Stomach smooth muscle (tissue), 2 donors: ENCODE data around the gene STAT6.
A peak's percentile ranks its signal among the peaks of the same experiment; 100 is the strongest.

ENCODE experiments used
- H3K27ac ChIP-seq: one replicate; pipeline ENCODE4 v1.7.0; 2013; ENCODE audit warnings: mild to moderate bottlenecking, low read length, inconsistent platforms
- H3K27me3 ChIP-seq, 2 donors: one replicate each; pipeline ENCODE4 v1.7.0; 2013; ENCODE audit warnings: low read length in 2 of 2; ENCODE audit not compliant: insufficient read depth in 2 of 2, control insufficient read depth in 1 of 2
- H3K36me3 ChIP-seq, 2 donors: one replicate each; pipeline ENCODE4 v1.7.0; 2013; ENCODE audit warnings: low read length in 2 of 2; ENCODE audit not compliant: control insufficient read depth in 2 of 2, insufficient read depth in 2 of 2
- H3K4me1 ChIP-seq: one replicate; pipeline ENCODE4 v1.7.0; 2013; ENCODE audit warnings: low read length; ENCODE audit not compliant: control insufficient read depth, insufficient read depth
- H3K4me3 ChIP-seq, 2 donors: one replicate each; pipeline ENCODE4 v1.7.0; 2013; ENCODE audit warnings: low read length in 2 of 2
- H3K9ac ChIP-seq, 2 donors: one replicate each; pipeline ENCODE4 v1.7.0; 2013; ENCODE audit warnings: low read length in 2 of 2, mild to moderate bottlenecking in 1 of 2
- H3K9me3 ChIP-seq, 2 donors: one replicate each; pipeline ENCODE4 v1.7.0; 2013; ENCODE audit warnings: low read length in 2 of 2; ENCODE audit not compliant: control insufficient read depth in 2 of 2
- donor health status: healthy.
- donor health status: Pancreatic carcinoma.

Gene STAT6

GRCh38 chr12:57111031-57111734 is at the start of gene STAT6:
STAT6 (minus strand) TSS chr12:57111362; CDS start chr12:57108278, 3,084 bp downstream.
- Histone ChIP-seq H3K4me3 (peak within 1 kb of the TSS; percentile 77 to 96), H3K27me3 (no peaks in the 10 kb centered on the region), H3K9ac (peak within 1 kb of the TSS; percentile 96 to 98), H3K27ac (peak within 1 kb of the TSS; percentile 100), H3K9me3 (no peaks in the 10 kb centered on the region), H3K4me1 (peaks cover 49% of the 10 kb centered on the region), H3K36me3 (peaks cover 11 to 14% of the 10 kb centered on the region in 2 donors)

GRCh38 chr12:57160741-57161140 is 49.6 kb upstream of the STAT6 start:
- Histone ChIP-seq H3K9me3 (no peaks in the 10 kb centered on the region), H3K4me1 (peaks cover 15% of the 10 kb centered on the region), H3K27ac (no peak overlapping the region), H3K9ac (no peak overlapping the region), H3K27me3 (no peaks in the 10 kb centered on the region), H3K4me3 (no peak overlapping the region), H3K36me3 (peaks cover 61 to 71% of the 10 kb centered on the region in 2 donors)

DNA sequence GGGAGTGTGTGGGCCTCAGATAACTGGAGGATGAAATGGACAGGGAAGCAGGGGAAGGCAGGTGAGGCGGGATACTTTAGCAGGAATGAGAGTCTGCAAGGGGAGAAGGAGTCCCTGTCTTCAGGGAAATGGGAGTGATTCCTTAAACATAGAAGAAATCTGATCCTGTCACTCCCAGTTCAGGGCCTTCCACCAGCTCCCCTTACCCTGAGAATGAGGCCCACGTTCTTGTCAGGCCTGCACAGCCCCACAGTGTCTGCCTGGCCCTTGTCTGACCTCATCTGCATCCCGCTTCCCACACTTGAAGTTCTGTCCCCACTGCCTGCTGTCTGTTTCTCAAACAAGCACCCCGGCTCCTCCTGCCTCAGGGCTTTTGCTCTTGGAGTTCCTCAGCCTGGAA is 48.9 kb upstream of the STAT6 start:
- H3K4me1 ChIP-seq, result peaks cover 15% of the 10 kb centered on the region
- no peak overlapping the region for H3K9ac ChIP-seq
- H3K27me3 ChIP-seq, result no peaks in the 10 kb centered on the region
- peaks cover 58 to 72% of the 10 kb centered on the region in 2 donors for H3K36me3 ChIP-seq
- no peaks in the 10 kb centered on the region for H3K9me3 ChIP-seq
- H3K27ac ChIP-seq, result no peak overlapping the region
- H3K4me3 ChIP-seq, result no peak overlapping the region

GRCh38 chr12:57159311-57159710 is 48.1 kb upstream of the STAT6 start:
- peaks cover 61 to 74% of the 10 kb centered on the region in 2 donors for H3K36me3 ChIP-seq
- H3K27ac ChIP-seq, result no peak overlapping the region
- no peaks in the 10 kb centered on the region for H3K27me3 ChIP-seq
- peaks cover 15% of the 10 kb centered on the region for H3K4me1 ChIP-seq
- H3K9ac ChIP-seq, result no peak overlapping the region
- H3K4me3 ChIP-seq, result no peak overlapping the region
- H3K9me3 ChIP-seq, result no peaks in the 10 kb centered on the region

- H3K27ac ChIP-seq, result no peak overlapping the region
- peaks cover 64 to 80% of the 10 kb centered on the region in 2 donors for H3K36me3 ChIP-seq
- peaks cover 15% of the 10 kb centered on the region for H3K4me1 ChIP-seq
Measured at GRCh38 chr12:57158665-57159064, 47.5 kb upstream of the STAT6 start.

GRCh38 chr12:57158186-57158585 is 47.0 kb upstream of the STAT6 start:
- Histone ChIP-seq H3K4me3 (no peak overlapping the region), H3K27me3 (no peaks in the 10 kb centered on the region), H3K9me3 (no peaks in the 10 kb centered on the region), H3K36me3 (peaks cover 64 to 80% of the 10 kb centered on the region in 2 donors), H3K27ac (no peak overlapping the region), H3K4me1 (peaks cover 16% of the 10 kb centered on the region), H3K9ac (no peak overlapping the region)

More at GRCh38 chr12:57158665-57159064, 47.5 kb upstream of the STAT6 start:
- H3K4me3 ChIP-seq, result no peak overlapping the region
- H3K27me3 ChIP-seq, result no peaks in the 10 kb centered on the region
- no peak overlapping the region for H3K9ac ChIP-seq
- no peaks in the 10 kb centered on the region for H3K9me3 ChIP-seq

GRCh38 chr12:57157588-57158173 is 46.5 kb upstream of the STAT6 start:
- no peak overlapping the region for H3K4me3 ChIP-seq
- H3K27ac ChIP-seq, result no peak overlapping the region
- H3K4me1 ChIP-seq, result peaks cover 21% of the 10 kb centered on the region
- H3K36me3 ChIP-seq, result peaks cover 64 to 76% of the 10 kb centered on the region in 2 donors
- H3K9me3 ChIP-seq, result no peaks in the 10 kb centered on the region
- H3K27me3 ChIP-seq, result no peaks in the 10 kb centered on the region
- H3K9ac ChIP-seq, result no peak overlapping the region

DNA sequence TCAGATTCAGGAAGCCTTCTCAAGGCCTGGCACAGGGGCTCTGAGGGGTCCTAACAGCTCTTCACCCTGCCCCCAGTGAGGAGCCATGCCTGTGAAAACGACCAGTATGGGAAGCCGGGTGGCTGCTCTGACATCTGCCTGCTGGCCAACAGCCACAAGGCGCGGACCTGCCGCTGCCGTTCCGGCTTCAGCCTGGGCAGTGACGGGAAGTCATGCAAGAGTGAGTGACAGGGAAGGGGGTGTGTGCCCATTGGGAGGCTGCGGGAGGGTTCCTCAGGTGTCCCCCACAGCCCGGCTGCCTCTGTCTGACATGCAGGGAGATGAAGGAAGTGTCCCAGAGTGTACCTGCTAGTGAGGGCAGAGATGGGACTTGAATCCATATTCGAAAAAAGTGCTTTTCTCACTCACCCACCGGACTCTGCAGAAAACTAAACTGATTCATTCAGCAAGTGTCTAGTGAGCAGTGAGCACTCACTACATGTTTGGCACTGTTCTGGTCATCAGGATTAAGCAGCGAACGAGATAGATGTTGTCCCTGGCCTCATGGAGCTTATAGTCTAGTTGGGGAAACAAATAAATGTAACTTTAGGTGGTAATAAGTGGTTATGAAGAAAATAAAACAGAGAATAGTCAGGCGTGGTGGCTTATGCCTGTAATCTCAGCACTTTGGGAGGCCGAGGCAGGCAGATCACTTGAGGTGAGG is 45.7 kb upstream of the STAT6 start:
- peaks cover 29% of the 10 kb centered on the region for H3K4me1 ChIP-seq
- no peak overlapping the region for H3K9ac ChIP-seq
- H3K9me3 ChIP-seq, result no peaks in the 10 kb centered on the region
- H3K27me3 ChIP-seq, result no peaks in the 10 kb centered on the region
- H3K27ac ChIP-seq, result no peak overlapping the region
- H3K36me3 ChIP-seq, result peaks cover 57 to 68% of the 10 kb centered on the region in 2 donors
- no peak overlapping the region for H3K4me3 ChIP-seq

DNA sequence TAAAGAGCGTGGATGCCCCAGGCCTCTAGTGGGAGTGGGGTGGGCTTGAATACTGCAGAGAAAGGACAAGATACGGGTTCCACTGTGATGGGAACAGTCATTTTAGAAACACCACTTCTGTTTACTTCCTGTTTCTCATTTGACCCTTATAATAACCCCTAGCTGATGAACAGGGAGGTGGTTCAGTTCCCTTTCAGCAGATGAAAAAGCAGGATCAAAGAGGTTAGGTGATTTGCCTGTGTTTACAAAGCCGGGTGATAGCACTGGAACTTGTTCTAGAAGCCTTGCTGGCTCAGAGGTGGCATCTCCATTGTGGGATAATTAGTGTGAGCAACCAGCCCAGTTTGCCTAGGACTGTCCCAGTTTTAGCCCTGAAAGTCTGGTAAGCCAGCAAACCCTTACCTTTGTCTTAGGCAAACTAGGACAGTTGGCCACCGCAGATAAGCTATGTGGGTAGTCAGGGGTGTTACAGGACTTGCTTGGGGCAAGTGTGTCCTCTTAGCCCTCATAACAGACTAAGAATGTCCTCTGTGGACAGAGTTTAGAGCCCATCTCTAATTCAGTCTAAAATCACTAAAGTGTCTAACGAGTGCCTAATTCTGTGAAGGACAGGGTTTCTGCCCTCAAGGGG is 43.8 kb upstream of the STAT6 start:
- Histone ChIP-seq H3K36me3 (peaks cover 41 to 49% of the 10 kb centered on the region in 2 donors), H3K27me3 (no peaks in the 10 kb centered on the region), H3K9me3 (no peaks in the 10 kb centered on the region), H3K9ac (no peak overlapping the region), H3K4me1 (peaks cover 45% of the 10 kb centered on the region), H3K4me3 (no peak overlapping the region), H3K27ac (no peak overlapping the region)

- Histone ChIP-seq H3K36me3 (peaks cover 35 to 46% of the 10 kb centered on the region in 2 donors), H3K4me3 (no peak overlapping the region), H3K9ac (no peak overlapping the region), H3K27me3 (no peaks in the 10 kb centered on the region), H3K9me3 (no peaks in the 10 kb centered on the region), H3K4me1 (peaks cover 48% of the 10 kb centered on the region), H3K27ac (no peak overlapping the region)
Measured at GRCh38 chr12:57154076-57154475, 42.9 kb upstream of the STAT6 start.
